ENCODE measurements around the gene COMMD1.
A peak's percentile ranks its signal among the peaks of the same experiment; 100 is the strongest.
"Not testable (repeated sequence)": the region's sequence is repeated elsewhere in the genome, so short reads cannot be mapped to it uniquely, and the experiment has no call there.

COMMD1 gene

DNA sequence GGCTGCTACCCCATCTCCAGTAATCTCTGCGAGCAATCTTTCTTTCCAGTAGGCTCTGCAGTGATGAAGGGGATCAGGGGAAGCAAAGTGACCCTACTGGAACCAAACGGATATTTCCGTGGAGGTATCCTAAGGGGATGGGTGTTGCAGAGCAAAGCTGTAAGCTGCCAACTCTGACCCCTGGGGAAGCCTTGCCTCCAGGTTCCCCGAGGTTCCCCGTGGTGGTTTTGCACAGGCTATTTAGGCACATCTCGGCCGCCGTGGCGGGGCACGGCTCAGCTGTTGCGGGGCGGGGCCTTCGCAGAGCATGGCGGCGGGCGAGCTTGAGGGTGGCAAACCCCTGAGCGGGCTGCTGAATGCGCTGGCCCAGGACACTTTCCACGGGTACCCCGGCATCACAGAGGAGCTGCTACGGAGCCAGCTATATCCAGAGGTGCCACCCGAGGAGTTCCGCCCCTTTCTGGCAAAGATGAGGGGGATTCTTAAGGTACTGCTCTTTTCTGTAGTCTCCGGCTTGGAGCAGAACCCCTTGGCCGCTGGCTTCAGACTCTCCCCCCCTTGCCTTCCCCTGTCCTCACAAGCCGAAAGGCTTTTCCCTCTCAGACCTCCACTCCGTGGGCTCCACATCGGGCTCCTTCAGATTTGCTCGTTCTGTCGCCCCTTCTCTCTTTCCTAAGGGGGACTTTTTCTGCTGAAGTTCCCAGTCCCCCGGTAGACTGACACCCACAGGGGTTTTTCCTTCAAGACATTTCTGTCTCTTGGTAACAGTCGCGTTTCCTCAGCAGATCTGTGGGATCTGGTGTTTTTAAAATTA, at the start of gene COMMD1:
Gene COMMD1 (plus strand): TSS at position 303 of the 814 bp plus-strand sequence. CDS start 5 bp downstream, at position 308.
- Mint-ChIP-seq H3K4me3 (peak within 1 kb of the TSS; percentile 97), H3K9me3 (ENCODE audit: low read depth) (no peaks in the 10 kb centered on the region), H3K27me3 (no peaks in the 10 kb centered on the region), H3K27ac (peak within 1 kb of the TSS; percentile 88), H3K36me3 (no peaks in the 10 kb centered on the region), H3K4me1 (ENCODE audit: low read depth) (peaks cover 24% of the 10 kb centered on the region)

DNA sequence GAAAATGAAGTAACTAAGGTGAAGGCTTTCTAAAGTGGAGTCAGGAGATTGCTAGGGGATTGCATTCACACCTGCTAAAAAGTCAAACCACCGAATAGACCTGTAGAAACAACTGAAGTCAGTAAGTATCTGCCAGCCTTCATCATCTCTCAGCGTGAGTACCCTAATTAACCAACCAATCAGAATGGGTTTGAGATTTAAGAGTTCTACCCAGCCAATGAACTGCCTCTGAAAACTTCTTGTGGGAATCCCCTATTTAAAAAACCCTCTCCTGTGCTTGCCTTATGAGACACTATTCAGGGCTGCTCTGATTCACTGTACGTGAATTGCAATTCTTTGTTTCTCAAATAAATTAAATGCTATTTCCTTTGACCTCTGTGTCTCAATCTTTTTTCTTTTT, 48.2 kb upstream of the COMMD1 start:
- Mint-ChIP-seq H3K4me3 (no peak overlapping the region), H3K27me3 (no peaks in the 10 kb centered on the region), H3K36me3 (peaks cover 4% of the 10 kb centered on the region), H3K4me1 (ENCODE audit: low read depth) (peaks cover 22% of the 10 kb centered on the region), H3K27ac (no peak overlapping the region), H3K9me3 (ENCODE audit: low read depth) (peaks cover 4% of the 10 kb centered on the region)

DNA sequence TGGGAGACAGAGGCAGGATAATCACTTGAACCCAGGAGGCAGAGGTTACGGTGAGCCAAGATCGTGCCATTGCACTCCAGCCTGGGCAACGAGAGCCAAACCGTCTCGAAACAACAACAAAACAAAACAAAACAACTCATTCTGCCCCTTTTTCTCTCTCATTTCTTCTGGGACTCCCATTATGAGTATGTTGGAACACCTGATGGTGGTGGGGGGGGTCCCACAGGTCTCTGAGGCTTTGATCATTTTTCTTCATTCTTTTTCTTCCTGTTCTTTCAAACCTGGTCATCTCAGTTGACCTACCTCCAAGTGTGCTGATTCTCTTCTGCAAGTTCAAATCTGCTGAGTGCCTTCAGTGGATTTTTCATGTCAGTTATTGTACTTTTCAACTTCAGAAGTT, 43.4 kb upstream of the COMMD1 start:
- H3K27me3 Mint-ChIP-seq, result no peaks in the 10 kb centered on the region
- peaks cover 20% of the 10 kb centered on the region for H3K36me3 Mint-ChIP-seq
- H3K4me1 Mint-ChIP-seq (ENCODE audit: low read depth), result peaks cover 1% of the 10 kb centered on the region
- peaks cover 7% of the 10 kb centered on the region for H3K9me3 Mint-ChIP-seq (ENCODE audit: low read depth)
- H3K4me3 Mint-ChIP-seq, result no peak overlapping the region
- no peak overlapping the region for H3K27ac Mint-ChIP-seq

DNA sequence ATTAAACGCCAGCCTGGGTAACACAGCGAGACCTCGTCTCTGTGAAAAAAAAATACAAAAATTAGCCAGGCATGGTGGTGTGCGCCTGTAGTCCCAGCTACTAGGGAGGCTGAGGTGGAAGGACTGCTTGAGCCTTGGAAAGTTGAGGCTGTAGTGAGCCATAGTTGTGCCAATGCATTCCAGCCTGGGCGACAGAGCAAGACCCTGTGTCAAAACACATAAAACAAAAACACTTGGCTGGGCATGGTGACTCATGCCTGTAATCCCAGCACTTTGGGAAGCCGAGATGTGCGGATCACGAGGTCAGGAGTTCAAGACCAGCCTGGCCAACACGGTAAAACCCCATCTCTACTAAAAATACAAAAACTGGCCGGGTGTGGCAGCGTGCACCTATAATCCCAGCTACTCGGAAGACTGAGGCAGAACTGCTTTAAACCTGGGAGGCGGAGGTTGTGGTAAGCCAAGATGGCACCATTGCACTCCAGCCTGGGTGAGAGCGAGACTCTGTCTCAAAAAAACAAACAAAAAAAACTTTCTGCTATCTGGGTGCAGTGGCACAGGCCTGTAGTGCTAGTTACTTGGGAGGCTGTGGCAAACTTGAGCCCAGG, 38.9 kb upstream of the COMMD1 start:
- not testable (repeated sequence) for H3K27me3 Mint-ChIP-seq
- peak overlapping the region; percentile 16 for H3K27ac Mint-ChIP-seq

DNA sequence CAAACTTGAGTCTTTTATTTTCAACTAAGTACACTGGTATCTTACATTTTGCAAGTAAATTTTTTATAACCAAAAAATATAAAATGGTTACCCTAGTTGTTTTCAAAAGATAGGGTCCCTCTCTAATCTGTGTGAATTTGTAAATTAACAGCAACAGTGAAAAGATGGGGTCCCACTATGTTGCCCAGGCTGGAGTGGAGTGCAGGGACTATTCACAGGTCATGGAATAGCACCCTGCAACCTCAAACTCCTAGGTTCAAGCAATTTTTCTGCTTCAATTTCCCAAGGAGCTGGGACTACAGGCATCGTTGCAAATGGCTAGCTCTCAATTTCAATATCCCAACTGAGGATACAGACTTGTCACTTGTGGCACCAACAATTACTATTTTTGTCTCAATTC, 29.1 kb upstream of the COMMD1 start:
- no peak overlapping the region for H3K4me3 Mint-ChIP-seq
- no peak overlapping the region for H3K27ac Mint-ChIP-seq
- H3K27me3 Mint-ChIP-seq, result no peaks in the 10 kb centered on the region
- H3K4me1 Mint-ChIP-seq (ENCODE audit: low read depth), result peaks cover 10% of the 10 kb centered on the region
- peaks cover 4% of the 10 kb centered on the region for H3K36me3 Mint-ChIP-seq
- H3K9me3 Mint-ChIP-seq (ENCODE audit: low read depth), result no peaks in the 10 kb centered on the region

More for the DNA sequence above, 38.9 kb upstream of the COMMD1 start:
- H3K36me3 Mint-ChIP-seq, result peaks cover 28% of the 10 kb centered on the region
- H3K4me1 Mint-ChIP-seq (ENCODE audit: low read depth); H3K4me3 Mint-ChIP-seq; H3K9me3 Mint-ChIP-seq (ENCODE audit: low read depth): not testable (repeated sequence)

DNA sequence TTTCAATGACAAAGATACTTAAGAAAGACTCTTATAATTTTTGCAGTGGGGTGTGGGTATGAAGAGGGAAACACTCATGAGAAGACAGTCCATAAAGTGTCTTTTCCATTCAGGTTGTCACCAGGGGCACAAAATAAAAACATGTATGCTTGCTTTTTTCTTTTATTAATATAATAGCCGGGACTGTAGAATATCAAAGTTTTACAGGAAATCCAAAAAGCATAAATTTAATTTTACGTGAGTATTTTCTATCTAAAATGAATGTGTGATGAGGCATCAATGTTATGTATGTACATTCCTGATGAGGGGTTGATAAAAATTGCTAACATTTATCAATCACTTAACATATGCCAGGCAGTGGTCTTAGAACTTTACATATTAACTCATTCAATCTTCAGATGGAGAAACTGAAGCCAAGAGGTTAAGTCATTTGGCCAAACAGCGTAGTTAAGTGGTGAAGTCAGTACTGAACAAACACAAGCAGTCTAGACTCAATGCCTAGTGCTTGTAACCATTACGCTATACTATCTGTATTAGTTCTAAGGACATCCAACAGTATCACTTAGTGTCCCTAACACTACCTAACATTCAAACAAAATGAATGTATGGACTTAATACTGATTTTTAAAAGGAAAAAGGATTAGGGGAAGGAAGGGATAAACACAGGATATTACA, 27.8 kb upstream of the COMMD1 start:
- Mint-ChIP-seq H3K27me3 (no peaks in the 10 kb centered on the region), H3K9me3 (ENCODE audit: low read depth) (no peaks in the 10 kb centered on the region), H3K4me1 (ENCODE audit: low read depth) (peaks cover 10% of the 10 kb centered on the region), H3K36me3 (no peaks in the 10 kb centered on the region), H3K4me3 (no peak overlapping the region), H3K27ac (no peak overlapping the region)

DNA sequence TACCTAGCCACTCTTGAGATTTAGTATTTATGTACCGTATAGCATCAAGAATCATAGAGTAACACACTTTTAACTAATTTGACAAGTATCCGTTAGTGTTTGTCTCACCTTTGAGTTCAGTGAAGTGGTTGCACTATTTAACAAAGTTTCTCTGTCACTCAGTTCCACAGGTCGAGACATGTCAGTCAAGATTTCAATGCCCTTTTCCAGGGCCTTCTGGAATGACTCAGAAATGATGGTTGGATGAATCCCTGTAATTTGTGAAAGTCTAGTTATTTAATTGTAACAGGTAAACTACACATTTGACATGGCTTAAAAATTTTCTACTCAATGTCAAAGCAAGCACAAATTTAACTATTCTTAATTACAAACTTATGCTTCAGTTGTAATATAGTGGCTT, 26.7 kb upstream of the COMMD1 start:
- Mint-ChIP-seq H3K27ac (no peak overlapping the region), H3K36me3 (no peaks in the 10 kb centered on the region)

DNA sequence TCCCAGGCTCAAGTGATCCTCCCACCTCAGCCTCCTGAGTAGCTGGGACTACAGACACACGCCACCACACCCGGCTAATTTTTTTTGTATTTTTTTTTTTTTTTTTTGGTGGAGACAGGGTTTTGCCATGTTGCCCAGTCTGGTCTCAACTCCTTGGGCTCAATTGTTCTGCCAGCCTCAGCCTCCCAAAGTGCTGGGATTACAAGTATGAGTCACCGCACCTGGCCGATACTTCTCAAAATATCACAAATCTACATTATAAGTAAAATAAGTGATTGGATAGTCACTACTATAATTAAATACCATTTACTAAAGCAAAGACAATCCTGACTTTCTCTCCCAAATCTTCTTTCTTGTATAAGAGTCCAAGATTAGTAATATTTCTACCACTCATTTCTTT, 26.1 kb upstream of the COMMD1 start:
- H3K27me3 Mint-ChIP-seq; H3K9me3 Mint-ChIP-seq (ENCODE audit: low read depth); H3K4me1 Mint-ChIP-seq (ENCODE audit: low read depth); H3K27ac Mint-ChIP-seq; H3K4me3 Mint-ChIP-seq; H3K36me3 Mint-ChIP-seq: not testable (repeated sequence)

More for the DNA sequence above, 26.7 kb upstream of the COMMD1 start:
- H3K4me1 Mint-ChIP-seq (ENCODE audit: low read depth), result peaks cover 10% of the 10 kb centered on the region
- no peak overlapping the region for H3K4me3 Mint-ChIP-seq
- no peaks in the 10 kb centered on the region for H3K9me3 Mint-ChIP-seq (ENCODE audit: low read depth)
- no peaks in the 10 kb centered on the region for H3K27me3 Mint-ChIP-seq

DNA sequence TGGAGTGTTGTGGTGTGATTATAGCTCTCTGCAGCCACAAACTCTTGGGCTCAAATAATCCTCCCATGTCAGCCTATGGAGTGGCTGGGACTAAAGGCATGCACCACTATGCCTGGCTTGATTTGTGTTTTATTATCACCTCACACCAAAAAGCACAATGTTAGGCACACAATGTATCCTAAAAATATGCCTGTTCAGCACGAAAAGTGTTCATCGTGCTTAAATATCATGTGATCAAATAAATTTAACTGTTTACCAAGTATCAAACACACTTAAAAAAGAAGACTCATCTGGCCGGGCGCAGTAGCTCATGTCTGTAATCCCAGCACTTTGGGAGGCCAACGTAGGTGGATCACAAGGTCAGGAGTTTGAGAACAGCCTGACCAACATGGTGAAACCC, 22.6 kb upstream of the COMMD1 start:
- Mint-ChIP-seq H3K27me3 (no peaks in the 10 kb centered on the region), H3K9me3 (ENCODE audit: low read depth) (no peaks in the 10 kb centered on the region), H3K4me1 (ENCODE audit: low read depth) (peaks cover 32% of the 10 kb centered on the region), H3K4me3 (no peak overlapping the region), H3K36me3 (peaks cover 14% of the 10 kb centered on the region), H3K27ac (no peak overlapping the region)

DNA sequence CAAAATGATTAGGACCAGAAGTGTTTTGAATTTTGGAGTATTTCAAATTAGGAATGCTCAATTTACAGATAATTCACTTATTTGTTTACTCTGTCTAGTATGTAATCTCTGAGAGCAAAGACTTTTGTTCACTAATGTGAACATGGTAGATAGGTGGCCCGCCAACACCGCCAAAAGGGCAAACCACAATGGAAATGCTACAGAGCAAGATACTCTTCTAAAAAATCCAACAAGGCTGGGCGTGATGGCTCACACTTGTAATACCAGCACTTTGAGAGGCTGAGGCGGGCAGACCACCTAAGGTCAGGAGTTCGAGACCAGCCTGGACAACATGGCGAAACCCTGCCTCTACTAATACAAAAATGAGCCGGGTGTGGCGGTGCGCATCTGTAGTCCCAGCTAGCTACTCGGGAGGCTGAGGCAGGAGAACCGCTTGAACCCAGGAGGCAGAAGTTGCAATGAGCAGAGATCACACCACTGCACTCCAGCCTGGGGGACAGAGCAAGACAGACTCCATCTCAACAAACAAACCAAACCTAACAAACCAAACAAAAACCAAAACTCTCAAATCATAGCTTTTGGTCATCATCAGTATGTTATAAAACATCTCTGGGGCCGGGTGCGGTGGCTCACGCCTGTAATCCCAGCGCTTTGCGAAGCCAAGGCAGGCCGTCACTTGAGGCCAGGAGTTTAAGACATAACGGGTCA, 19.4 kb upstream of the COMMD1 start:
- peak overlapping the region; percentile 96 for H3K4me3 Mint-ChIP-seq
- no peaks in the 10 kb centered on the region for H3K9me3 Mint-ChIP-seq (ENCODE audit: low read depth)
- H3K27me3 Mint-ChIP-seq, result no peaks in the 10 kb centered on the region
- peaks cover 14% of the 10 kb centered on the region for H3K36me3 Mint-ChIP-seq
- H3K27ac Mint-ChIP-seq, result peak overlapping the region; percentile 99
- peaks cover 30% of the 10 kb centered on the region for H3K4me1 Mint-ChIP-seq (ENCODE audit: low read depth)

DNA sequence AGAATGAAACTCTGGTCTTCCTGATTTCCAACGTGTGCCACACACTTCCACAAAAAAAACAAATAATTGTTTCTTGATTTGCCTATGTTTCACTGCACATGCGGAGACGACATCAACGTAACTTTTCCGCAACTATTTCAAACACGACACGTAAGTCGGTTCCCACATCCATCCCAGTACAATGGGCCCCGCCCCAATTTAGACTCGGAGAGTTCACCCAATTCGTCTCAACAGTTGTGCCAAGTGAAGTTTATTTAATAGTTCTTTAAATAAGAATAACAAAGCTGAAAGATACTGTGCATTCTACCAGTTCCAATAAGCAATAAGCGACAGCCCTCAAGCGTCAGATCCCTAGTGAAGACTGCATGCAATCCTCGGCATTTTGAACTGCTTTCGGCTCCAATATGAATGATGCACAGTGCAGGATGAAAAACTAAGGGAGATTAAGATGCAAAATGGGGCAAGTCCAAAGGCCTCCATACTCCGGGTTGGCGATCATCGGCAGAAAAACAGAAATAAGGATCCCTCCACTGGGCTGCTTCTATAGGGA, 17.7 kb upstream of the COMMD1 start:
- no peaks in the 10 kb centered on the region for H3K9me3 Mint-ChIP-seq (ENCODE audit: low read depth)
- no peaks in the 10 kb centered on the region for H3K27me3 Mint-ChIP-seq
- H3K27ac Mint-ChIP-seq, result peak overlapping the region; percentile 99
- H3K4me3 Mint-ChIP-seq, result peak overlapping the region; percentile 96
- peaks cover 29% of the 10 kb centered on the region for H3K4me1 Mint-ChIP-seq (ENCODE audit: low read depth)
- H3K36me3 Mint-ChIP-seq, result peaks cover 14% of the 10 kb centered on the region

DNA sequence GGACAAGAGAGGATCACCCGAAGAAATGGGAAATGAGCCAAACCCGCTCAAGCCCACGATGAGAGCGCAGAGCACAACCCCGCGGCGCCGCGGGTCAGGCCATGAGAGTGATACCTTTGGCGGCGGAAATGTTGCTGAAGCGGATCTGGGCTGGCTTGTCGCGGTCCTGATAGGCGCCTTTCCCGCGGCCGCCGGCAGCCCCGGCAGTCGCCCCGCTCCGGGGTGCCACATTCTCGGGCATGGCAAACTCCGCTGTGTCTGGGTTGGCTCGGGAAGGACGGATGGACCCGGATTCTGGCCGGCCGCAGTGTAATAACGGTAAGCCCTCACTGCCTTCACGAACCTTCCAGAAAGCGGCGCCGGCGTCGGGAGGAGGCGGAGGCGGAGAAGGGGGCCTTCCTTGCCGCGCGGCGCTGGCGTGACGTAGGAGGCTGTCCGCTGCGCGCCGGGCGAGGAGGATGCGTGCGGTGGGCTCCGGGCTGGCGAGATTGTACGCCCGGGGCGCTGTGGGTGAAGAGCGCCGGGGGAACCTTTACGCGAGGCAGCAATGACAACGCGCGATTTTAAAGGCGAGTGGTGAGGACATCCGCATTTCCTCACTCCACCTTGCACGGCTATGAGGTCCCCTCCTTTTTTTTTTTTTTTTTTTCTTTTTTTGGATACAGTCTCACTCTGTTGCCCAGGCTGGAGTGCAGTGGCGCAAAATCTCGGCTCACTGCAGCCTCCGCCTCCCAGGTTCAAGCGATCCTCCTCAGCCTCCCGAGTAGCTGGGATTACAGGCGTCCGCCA, 17.0 kb upstream of the COMMD1 start, which contains the start of gene CCT4:
Gene CCT4 (minus strand): TSS at position 390 of the 789 bp plus-strand sequence. CDS start 149 bp downstream, at position 241.
- H3K4me3 Mint-ChIP-seq, result peak within 1 kb of the TSS; percentile 96
- no peaks in the 10 kb centered on the region for H3K27me3 Mint-ChIP-seq
- H3K36me3 Mint-ChIP-seq, result peaks cover 14% of the 10 kb centered on the region
- H3K27ac Mint-ChIP-seq, result peak within 1 kb of the TSS; percentile 99
- H3K4me1 Mint-ChIP-seq (ENCODE audit: low read depth), result peaks cover 29% of the 10 kb centered on the region
- no peaks in the 10 kb centered on the region for H3K9me3 Mint-ChIP-seq (ENCODE audit: low read depth)

DNA sequence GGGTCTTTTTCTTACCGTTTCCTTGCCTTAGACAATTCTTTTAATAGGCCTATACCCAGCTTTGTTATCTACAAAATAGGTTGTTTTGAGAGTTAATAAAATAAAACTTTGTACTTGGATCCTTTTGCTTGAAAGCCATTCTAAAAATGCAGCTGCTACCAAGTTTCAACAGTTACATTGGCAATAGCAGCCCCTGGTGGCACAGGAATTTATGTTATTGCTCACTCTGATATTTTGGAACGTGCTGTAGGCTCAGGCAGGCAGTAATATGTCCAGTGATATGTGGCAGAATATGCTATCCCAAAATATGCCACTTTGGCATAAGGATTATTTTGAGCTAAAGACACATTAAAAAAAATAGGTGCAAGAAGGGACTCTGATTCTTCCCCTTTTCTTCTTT, 6.7 kb upstream of the COMMD1 start:
- Mint-ChIP-seq H3K4me3 (no peak overlapping the region), H3K4me1 (ENCODE audit: low read depth) (no peaks in the 10 kb centered on the region), H3K9me3 (ENCODE audit: low read depth) (no peaks in the 10 kb centered on the region), H3K27ac (no peak overlapping the region), H3K27me3 (no peaks in the 10 kb centered on the region), H3K36me3 (no peaks in the 10 kb centered on the region)

DNA sequence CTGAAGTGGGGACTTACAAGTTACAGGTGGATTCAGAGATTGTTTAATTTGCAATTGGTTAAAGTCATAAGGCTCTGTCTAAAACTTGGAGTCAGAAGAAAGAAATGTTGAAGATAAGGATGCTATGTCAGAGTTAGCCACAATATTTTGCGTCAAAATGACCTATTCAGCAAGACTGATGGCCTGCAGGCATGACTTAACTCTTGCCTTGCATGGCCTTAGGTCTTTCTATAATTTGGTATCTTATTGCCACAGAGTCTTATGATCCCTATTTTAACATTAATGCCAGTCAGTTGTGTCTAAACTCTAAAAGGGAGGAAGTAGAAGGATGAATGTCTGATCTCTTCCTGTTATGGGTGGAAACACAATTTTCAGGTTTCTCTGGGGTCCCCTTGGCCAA, 5.2 kb upstream of the COMMD1 start:
- Mint-ChIP-seq H3K27me3 (no peaks in the 10 kb centered on the region), H3K9me3 (ENCODE audit: low read depth) (no peaks in the 10 kb centered on the region), H3K27ac (no peak overlapping the region), H3K36me3 (no peaks in the 10 kb centered on the region), H3K4me1 (ENCODE audit: low read depth) (peaks cover 2% of the 10 kb centered on the region), H3K4me3 (no peak overlapping the region)
